Endometrial microvascular endothelial cells (primary cell): ENCODE results near the gene KLHL10. TPM values are rescaled to one million over a fixed set of nuclear protein-coding genes. Genes with fewer than 3 reads are reported as not detected.
"Not testable (repeated sequence)": the region's sequence is repeated elsewhere in the genome, so short reads cannot be mapped to it uniquely, and the experiment has no call there.

Experiments used
- in situ Hi-C: cut with HindIII; loops from 2 replicates; pipeline ENCODE4 v1.10.0; 2017; ENCODE audit warnings: low sequenced_read_pairs, low pct_unique_long_range_greater_than_20kb; ENCODE audit errors: inconsistent ontology term
- total RNA-seq: library from RNA; depleted of rRNA; stranded (reverse); fragments of >200 nt; gene quantifications from one replicate; pipeline ENCODE4 v1.2.3, GENCODE V29; 2015; ENCODE audit errors: inconsistent ontology term

KLHL10 gene
- total RNA-seq, 1 donor from 2014 or later, result not detected

DNA sequence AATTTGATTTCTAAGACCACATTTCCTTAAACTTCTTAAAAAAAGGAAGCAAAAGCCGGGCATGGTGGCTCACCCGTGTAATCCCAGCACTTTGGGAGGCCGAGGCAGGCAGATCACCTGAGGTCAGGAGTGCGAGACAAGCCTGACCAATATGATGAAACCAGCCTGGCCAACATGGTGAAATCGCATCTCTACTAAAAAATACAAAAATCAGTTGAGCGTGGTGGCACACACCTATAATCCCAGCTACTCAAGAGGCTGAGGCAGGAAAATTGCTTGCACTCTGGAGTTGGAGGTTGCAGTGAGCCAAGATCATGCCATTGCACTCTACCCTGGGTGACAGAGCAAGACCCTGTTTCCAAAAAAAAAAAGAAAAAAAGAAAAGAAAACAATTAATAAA, 3.2 kb downstream of the KLHL10 start:
- in situ Hi-C loops, result not testable (repeated sequence)

DNA sequence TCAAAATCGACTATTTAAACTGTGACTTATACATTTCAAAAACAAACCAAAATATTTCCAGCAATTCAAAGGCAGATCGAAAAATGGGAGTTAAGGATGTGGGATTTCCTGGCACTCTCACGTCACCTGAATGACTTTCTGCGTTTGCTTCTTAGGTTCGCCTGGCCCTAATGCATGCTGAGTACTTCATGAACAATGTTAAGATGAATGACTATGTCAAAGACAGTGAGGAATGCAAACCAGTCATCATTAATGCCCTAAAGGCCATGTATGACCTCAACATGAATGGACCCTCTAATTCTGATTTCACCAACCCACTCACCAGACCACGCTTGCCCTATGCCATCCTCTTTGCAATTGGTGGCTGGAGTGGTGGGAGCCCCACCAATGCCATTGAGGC, 7.3 kb downstream of the KLHL10 start:
- in situ Hi-C loops, result no loop called here

DNA sequence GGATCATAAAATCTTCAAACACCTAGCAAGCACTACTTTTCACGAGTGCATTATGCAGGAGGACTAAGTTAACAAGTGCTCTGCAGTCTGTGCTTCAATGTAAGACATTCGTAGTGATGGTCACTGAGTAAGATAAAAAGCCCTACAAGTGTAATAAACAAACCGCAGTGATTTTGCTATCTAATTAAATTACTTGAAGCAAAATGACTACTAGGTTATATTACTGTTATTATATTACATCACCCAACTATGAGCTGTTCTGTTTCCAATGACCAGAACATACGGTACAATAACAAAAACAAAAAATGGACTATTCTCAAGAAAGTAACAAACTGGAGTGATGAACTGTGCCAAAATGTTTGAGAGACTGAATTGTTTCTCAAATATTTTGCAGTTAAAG, 11.2 kb downstream of the KLHL10 start:
- in situ Hi-C loops, result no loop called here

DNA sequence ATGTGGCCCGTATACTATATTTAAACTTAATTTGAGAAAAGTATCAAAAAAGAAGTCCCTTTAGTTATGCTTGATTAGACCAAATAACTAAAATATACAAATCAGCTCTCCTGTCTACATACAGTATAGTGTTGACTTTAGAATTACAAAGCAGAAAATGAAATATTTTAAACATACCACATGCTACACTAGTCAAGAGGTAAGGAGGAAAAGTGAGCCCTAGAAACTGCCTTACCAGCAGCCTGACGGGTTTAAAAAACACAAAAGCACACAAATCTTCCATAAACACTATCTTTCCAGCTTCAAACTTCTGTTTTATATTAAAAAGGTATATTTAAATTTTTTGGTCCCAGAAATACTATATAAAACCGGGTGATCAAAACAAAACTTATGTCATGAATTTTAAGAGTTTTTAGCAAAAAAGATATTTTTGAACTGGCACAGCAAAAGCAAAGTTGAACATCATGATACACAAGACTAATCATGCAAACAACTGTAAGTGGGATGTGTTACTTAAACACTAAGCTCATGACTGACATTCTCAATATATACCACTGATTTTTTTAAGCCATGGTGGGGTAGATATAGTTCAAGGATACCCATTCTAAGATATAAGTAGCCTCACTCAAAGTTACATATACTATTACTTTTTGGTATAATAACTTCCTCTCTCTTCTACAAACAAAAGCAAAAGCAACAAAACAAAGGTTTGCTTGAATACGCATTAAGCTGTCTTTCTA, 11.8 kb downstream of the KLHL10 start:
- in situ Hi-C loops, result no loop called here

DNA sequence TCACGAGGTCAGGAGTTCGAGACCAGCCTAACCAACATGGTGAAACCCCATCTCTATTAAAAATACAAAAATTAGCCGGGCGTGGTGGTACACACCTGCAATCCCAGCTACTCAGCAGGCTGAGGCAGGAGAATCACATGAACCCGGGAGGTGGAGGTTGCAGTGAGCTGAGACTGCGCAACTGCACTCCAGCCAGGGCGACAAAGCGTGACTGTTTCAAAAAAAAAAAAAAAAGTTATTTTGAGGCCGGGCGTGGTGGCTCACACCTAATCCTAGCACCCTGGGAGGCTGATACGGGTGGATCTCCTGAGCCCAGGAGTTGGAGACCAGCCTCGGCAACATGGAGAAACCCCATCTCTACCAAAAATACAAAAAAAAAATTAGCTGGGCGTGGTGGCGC, 13.8 kb downstream of the KLHL10 start:
- in situ Hi-C loops, result not testable (repeated sequence)

DNA sequence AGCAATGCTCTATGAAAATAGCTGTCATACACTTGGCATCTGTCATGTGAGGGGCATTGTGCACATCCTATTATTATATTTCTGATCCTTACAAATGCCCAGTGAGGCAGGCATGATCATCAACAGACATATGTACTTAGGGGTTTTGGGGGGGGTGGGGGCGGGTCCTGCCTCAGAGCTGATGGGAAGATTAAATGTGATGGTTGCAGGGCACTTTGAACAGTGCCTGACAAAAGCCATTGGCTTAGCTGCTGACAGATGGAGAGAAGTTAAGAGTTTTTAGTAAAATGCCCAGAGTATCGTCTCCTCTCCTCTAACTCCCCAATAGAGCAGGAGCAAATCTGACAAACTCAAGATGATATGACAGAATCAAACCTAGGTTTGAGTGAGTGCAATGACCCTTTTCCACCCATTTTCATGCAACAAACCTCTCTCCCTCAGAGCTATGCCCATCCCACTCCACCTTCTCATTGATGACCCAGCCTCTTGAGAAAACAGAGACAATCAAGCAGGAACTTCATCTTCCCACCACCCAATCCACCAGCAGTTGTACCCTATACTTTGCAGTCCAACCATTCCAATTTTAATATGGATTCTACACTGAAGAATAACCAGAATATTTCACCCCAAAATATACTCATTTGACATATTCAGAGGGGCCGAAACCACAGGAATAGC, 22.8 kb downstream of the KLHL10 start:
- in situ Hi-C loops, result no loop called here

DNA sequence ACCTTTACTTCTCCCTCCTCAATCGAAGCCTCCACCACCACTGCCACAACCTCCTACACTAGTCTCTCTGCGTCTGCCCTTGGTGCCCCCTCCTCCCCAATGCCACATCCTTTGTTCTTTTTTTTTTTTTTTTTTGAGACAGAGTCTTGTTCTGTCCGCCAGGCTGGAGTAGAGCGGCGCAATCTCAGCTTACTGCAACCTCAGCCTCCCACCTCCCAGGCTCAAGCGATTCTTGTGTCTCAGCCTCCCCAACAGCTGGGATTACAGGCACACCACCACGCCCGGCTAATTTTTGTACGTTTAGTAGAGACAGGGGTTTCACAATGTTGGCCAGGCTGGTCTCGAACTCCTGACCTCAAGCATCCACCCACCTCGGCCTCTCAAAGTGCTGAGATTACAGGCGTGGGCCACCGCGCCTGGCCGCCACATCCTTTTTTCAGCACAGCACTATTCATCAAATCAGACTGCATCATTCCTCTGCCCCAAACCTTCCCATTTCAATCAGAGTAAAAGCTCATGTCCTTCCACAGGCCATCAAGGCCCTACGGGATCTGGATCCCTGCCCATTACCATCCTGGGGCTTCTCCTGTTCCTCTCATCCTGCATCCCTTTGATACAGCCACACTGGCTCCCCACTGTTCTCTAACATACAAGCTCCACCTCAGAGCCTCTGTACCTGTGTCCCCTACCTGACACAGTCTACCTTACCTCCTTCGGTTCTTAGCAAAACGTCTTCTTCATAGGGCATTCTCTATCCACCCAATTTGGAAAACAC, 25.6 kb downstream of the KLHL10 start:
- in situ Hi-C loops, result no loop called here

DNA sequence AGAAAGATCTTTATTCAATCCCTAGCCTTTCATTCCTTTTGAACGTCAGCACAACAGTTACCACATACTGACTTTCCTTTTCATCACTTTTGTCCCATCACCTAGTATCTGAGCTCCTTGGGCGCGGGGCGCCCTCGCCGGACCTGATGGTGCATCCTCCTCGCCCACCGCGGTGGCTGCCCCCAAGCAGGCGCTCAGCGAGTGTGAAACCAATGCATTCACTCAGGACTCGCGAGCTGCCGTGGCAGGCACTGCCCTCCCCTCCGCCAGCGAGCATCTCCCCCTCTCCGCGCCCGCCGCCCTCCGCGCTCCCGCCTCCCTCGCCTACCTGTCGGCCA, 26.8 kb downstream of the KLHL10 start:
- in situ Hi-C loops, result no loop called here

DNA sequence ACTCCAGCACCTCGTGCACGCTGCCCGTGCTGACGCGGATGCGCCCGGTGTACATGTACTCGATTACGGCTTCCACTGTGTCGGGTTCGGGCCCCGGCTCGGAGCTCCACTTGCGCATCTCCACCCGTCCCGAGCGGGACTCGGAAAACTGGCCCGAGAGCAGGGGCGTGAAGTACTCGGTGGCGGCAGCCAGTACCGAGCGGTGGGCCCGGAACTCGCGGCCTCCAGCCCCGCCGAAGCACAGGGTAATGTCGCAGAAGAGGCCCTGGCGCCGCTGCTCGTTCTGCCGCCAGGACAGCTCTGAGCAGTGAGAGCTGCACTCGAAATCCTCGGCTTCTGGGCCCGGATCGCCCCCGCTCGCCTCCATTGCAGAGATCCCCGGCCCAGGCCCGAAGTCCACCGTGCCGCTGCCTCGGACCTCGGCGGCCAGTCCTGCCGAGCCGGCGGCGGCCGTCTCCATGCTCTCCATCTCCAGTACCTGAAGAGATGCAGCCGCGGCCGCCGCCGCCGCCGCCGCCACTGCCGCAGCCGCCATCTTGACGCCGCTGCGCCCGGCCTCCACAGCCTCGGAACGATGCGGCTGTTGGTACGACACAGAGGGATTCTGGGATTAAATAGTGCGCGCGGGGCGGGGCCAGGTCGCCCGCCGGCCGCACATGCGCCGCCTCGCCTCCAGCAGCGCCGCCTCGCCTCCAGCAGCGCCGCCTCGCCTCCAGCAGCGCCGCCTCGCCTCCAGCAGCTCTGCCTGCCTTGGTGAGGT, 27.4 kb downstream of the KLHL10 start, which contains the start of gene KLHL11:
Gene KLHL11, minus strand, starts transcription at position 588 of the 760 bp plus-strand sequence. Its CDS starts 53 bp downstream, at position 535.
- in situ Hi-C loops, result no loop called here

DNA sequence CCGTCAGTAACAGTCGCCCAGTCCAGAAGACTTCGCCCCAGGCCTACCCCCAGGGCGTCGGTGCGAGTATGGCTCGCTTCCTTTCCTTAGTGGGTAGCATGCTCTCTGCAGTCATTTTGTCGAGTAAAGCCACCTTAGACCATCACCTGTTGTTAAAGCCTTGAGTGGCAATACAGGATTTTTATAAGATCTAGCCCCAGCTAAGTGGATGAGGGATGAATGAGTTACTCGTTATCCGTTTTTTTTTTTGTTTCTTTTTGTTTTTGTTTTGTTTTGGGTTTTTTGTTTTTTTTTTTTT, 27.9 kb downstream of the KLHL10 start:
- in situ Hi-C loops, result no loop called here

DNA sequence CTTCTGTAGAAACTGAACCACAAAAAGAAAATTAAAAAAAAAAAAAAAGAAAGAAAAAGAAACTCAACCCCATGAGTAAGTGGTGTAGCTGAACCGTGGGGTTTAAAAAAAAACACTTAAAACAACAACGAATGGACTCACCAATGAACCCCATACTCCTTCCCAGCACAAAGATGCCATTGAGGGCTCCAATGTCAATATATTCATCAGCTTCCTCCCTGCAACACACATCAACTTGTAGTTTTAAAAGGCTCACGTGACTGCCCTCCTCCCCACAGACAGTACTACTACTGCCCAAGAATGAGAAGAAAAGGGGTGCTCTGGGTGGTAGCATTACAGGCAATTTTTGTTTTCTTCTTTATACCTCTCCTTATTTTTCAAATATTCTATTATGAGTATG, 30.9 kb downstream of the KLHL10 start:
- in situ Hi-C loops, result no loop called here

DNA sequence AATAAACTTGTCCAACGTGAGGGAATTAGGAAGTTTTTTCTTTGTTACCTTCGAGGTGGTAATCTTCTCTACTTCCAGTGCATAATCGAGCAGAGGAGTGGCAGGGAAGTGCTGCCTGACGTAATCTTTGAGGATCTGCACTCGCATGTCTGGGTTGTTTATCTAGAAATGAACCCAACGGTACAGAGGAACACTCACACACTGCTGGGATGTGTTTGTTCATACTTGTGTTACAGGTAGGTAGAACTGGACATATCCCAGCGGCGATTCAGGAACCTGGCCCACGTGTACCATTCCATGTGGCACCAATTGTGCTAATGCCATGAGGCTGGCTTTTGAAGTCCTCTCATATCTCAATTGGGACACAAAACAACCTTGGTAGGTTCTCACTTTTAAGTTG, 31.8 kb downstream of the KLHL10 start:
- in situ Hi-C loops, result no loop called here

DNA sequence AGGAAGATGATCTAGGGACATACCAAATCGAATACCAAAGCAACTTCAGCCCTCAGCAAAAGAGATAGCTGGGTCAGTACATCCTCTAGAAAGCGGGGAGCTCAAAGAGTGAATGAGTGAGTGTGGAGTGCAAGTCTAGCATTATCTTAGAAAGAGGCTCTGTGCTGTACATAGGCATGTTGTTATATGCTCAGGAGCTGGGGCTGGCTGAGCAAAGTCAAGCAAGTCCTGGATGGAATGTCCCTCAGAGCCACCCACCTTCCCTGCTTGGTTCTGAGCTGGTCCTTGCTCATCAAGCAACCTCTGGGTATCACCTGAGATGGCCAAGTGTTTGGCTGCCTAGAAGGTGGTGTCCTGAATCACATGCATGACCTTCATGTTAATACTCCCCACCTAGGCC, 32.5 kb downstream of the KLHL10 start:
- in situ Hi-C loops, result no loop called here

DNA sequence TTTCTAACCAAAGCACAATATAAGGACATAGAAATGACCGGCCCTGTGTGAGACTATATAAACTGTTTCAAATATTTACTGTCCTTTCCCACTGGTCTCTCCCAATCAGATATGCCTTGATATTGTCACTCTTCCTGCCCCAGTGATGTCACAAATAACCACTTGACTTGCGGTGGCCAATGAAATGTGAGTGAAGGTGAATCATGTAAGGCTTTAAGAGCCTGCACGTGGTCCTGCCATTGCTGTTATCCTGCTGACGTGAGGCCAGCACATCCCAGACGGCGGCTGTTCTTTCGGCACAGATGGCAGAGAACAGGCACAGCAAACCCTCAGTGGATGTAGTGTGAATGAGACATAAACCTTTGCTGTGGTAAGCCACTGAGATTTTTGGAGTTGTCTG, 33.0 kb downstream of the KLHL10 start:
- in situ Hi-C loops, result no loop called here

DNA sequence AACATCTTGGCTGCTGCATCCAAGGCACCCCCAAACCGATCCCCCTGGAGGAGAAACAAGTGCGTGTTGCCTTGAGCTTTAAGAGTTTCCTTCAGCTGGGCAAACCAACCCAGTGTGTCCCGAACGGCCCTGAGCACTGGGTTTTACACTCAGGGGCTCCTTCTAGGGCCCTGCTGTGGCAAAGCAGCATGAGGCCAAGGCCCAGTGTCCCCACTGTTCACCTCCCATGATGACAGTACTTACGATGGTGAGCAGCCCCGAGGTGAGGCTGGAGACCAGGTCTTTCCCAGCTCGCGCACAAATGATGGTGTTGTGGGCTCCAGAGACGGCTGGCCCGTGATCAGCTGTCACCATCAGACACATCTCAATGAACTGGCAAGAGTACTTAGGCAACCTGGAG, 34.2 kb downstream of the KLHL10 start:
- in situ Hi-C loops, result no loop called here

DNA sequence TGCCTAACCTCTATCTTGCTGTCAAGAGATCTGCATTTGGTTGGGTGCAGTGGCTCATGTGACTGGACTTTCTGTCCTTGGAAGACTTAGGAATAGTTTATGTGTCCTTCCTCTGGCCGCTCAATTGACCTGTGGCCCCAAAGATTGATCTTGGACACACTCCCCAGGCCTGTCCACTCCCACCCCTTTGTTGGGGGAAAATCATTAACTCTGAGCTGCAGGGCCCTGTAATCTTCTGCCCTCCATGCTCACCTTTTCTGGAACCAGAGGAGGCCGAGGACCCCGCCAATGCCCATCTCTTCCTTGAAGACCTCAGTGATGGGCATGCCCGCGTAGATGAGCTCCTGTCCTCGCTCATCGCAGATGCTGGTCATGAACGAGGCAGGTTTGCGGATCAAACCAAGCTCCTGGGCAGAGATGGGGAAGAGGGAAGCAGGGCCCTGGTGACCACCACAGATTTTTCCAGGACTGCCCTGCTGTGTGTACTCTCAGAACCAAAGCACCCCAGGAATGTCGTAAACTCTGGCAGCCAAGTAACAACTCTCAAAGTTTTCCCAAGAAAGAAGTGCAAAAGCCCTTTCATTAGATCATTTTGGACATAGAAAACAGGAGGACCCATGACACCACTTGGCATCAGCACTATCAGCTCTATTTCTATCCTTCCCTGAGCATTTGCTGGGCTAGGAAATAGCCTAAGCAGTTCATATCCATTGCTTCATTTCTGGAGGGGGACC, 36.1 kb downstream of the KLHL10 start:
- in situ Hi-C loops, result no loop called here

DNA sequence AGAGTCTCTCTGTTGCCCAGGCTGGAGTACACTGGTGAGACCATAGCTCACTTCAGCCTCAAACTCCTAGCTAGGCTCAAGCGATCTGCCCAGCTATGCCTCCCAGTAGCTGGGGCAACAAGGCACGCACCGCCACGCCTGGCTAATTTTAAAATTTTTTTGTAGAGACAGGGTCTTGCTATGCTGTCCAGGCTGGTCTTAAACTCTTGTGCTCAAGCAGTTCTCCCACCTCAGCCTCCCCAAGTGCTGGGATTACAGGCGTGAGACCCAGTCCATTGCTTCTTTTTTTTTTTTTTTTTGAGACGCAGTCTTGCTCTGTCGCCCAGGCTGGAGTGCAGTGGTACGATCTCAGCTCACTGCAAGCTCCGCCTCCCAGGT, 36.7 kb downstream of the KLHL10 start:
- in situ Hi-C loops, result not testable (repeated sequence)

DNA sequence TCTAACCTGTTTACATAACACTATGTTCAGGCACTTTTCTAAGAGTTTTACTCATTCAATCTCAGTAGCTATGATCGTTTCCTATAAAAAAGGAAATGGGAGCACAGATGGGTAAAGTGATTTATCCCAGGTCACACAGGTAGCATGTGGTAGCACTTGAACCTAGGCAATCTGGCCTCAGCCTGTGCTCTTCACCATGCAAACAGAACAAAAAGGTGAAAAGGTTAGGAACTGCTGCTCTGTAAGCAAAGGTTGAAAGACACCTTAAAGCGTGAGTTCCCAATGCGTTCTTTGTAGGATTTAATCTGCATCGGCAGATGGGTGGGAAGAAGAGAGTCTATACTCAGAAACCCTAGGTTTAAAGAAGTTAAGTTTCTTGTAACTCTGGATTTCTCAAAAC, 42.5 kb downstream of the KLHL10 start:
- in situ Hi-C loops, result no loop called here

DNA sequence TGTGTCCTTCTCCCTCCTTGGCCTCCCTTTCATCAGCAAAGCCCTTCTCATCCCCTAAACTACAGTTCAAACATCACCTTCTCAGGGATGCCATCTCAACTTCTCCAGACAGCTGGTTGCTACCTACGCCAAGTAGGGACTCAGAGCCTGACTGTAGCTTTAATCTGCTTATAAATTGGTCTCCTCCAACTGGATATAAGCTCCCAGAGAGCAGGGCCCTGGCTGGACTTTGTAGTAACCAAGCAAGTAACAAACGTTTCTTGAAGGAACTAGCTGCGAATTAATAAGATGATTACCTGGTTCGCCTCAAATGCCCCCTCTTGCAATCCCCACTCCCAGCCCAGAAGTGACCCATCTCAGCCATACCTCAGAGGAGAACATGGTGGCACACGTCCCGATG, 45.1 kb downstream of the KLHL10 start:
- in situ Hi-C loops, result no loop called here
